22Rv1 (cell line): ENCODE results near the gene GPR17.

ENCODE experiments used
- ZFX ChIP-seq: fragments of 450-650 bp; IDR thresholded peaks from 2 replicates; pipeline ENCODE4 v1.6.1; 2017; ENCODE audit warnings: antibody characterized with exemption, borderline replicate concordance
- TF ChIP-seq, protein P1 (sequence below): fragments of 450-650 bp; IDR thresholded peaks from 2 replicates; pipeline ENCODE4 v1.5.1; 2017; ENCODE audit warnings: mild to moderate bottlenecking

DNA sequence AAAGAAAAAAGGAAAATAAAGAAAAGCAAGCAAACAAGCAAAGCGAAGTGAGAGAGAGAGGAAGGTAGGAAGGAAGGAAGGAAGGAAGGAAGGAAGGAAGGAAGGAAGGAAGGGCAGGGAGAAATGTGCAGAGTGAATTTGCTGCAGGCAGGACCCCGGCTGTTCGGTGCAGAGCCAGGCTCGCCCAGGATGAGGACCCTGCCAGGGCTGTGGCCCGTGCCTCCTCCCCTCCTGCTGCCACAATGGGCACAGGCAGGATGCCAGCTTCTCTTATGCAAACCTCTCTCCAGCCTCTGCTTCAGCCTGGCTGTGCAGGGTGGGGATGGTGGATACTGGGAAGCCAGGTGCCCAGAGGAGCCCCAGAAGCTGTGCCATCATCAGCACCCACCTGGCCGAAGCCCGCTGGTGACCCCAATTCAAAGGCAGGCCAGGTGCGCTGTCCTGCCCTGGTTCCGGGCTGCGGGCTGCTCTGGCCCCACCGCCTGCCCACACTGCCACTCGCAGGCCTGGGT, 3.2 kb downstream of the GPR17 start:
- TF ChIP-seq ZFX, result no peak
- TF ChIP-seq, protein P1, sequence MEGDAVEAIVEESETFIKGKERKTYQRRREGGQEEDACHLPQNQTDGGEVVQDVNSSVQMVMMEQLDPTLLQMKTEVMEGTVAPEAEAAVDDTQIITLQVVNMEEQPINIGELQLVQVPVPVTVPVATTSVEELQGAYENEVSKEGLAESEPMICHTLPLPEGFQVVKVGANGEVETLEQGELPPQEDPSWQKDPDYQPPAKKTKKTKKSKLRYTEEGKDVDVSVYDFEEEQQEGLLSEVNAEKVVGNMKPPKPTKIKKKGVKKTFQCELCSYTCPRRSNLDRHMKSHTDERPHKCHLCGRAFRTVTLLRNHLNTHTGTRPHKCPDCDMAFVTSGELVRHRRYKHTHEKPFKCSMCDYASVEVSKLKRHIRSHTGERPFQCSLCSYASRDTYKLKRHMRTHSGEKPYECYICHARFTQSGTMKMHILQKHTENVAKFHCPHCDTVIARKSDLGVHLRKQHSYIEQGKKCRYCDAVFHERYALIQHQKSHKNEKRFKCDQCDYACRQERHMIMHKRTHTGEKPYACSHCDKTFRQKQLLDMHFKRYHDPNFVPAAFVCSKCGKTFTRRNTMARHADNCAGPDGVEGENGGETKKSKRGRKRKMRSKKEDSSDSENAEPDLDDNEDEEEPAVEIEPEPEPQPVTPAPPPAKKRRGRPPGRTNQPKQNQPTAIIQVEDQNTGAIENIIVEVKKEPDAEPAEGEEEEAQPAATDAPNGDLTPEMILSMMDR, result no peak
